Non-pigmented ciliary epithelial cell (primary cell): ENCODE results near the gene OR52E2.
A peak's percentile ranks its signal among the peaks of the same experiment; 100 is the strongest.
"Not testable (repeated sequence)": the region's sequence is repeated elsewhere in the genome, so short reads cannot be mapped to it uniquely, and the experiment has no call there.

Experiments
- DNase-seq: peaks from one replicate; pipeline ENCODE4 v3.0.0-alpha.2; 2010; ENCODE audit warnings: low read depth

OR52E2 gene

GRCh38 chr11:5059391-5059790 lies at the start of gene OR52E2:
OR52E2 (minus strand) TSS chr11:5059627; CDS start chr11:5059627, 0 bp downstream.
- no peak for DNase-seq

- no peak for DNase-seq
These were observed 47.9 kb upstream of the OR52E2 start for GRCh38 chr11:5107285-5107684.

GRCh38 chr11:5103066-5103465 lies 43.6 kb upstream of the OR52E2 start:
- DNase-seq = no peak

GRCh38 chr11:5102246-5102645 lies 42.8 kb upstream of the OR52E2 start:
- no peak for DNase-seq

- no peak for DNase-seq
These were observed 36.6 kb upstream of the OR52E2 start for GRCh38 chr11:5096011-5096410.

GRCh38 chr11:5092821-5093585 lies 33.6 kb upstream of the OR52E2 start:
- no peak for DNase-seq

GRCh38 chr11:5090668-5091067 lies 31.2 kb upstream of the OR52E2 start:
- no peak for DNase-seq

GRCh38 chr11:5088556-5088955 lies 29.1 kb upstream of the OR52E2 start:
- no peak for DNase-seq

GRCh38 chr11:5083602-5084001 lies 24.2 kb upstream of the OR52E2 start:
- no peak for DNase-seq

GRCh38 chr11:5081405-5081804 lies 22.0 kb upstream of the OR52E2 start:
- no peak for DNase-seq

- no peak for DNase-seq
These were observed 12.4 kb upstream of the OR52E2 start for GRCh38 chr11:5071799-5072198.

GRCh38 chr11:5069272-5069671 lies 9.8 kb upstream of the OR52E2 start, which contains the start of gene OR52E1:
OR52E1 (plus strand) TSS chr11:5069572.
- no peak for DNase-seq

GRCh38 chr11:5065027-5065426 lies 5.6 kb upstream of the OR52E2 start:
- no peak for DNase-seq

GRCh38 chr11:5058679-5059078 lies 748 bp downstream of the OR52E2 start:
- DNase-seq = not testable (repeated sequence)

GRCh38 chr11:5046754-5047330 lies 12.6 kb downstream of the OR52E2 start:
- no peak for DNase-seq

- DNase-seq = no peak
These were observed 13.2 kb downstream of the OR52E2 start, which contains the start of gene OR52J3 for GRCh38 chr11:5046226-5046625. OR52J3 (plus strand) TSS chr11:5046526; CDS start chr11:5046526, 0 bp downstream.

- DNase-seq = peak; percentile 22
These were observed 16.0 kb downstream of the OR52E2 start for GRCh38 chr11:5043380-5043779.

GRCh38 chr11:5042091-5042490 lies 17.3 kb downstream of the OR52E2 start:
- no peak for DNase-seq

- no peak for DNase-seq
These were observed 18.6 kb downstream of the OR52E2 start for GRCh38 chr11:5040876-5041275.

- DNase-seq = no peak
These were observed 21.1 kb downstream of the OR52E2 start for GRCh38 chr11:5038341-5038740.

GRCh38 chr11:5037926-5038325 lies 21.5 kb downstream of the OR52E2 start:
- DNase-seq = no peak

- DNase-seq = no peak
These were observed 22.8 kb downstream of the OR52E2 start for GRCh38 chr11:5036669-5037068.

- DNase-seq = no peak
These were observed 37.4 kb downstream of the OR52E2 start for GRCh38 chr11:5021996-5022395.

- no peak for DNase-seq
These were observed 46.4 kb downstream of the OR52E2 start for GRCh38 chr11:5013012-5013411.
